Activated CD8-positive, alpha-beta memory T cell treated with anti-CD3 and anti-CD28 coated beads, Interleukin-2, amount 10 ng/mL, durations not matched to agents 7 days and 5 days (primary cell): Measurements from ENCODE around the gene CNTN5. TPM values are rescaled to one million over a fixed set of nuclear protein-coding genes. Genes with fewer than 3 reads are reported as not detected.
"Not testable (repeated sequence)": the region's sequence is repeated elsewhere in the genome, so short reads cannot be mapped to it uniquely, and the experiment has no call there.

ENCODE experiments used
- ATAC-seq: fragments of 150-1000 bp; cut with Tn5 transposase; one replicate; pipeline ENCODE4 v1.10.0; 2021; ENCODE audit warnings: moderate library complexity
- CTCF ChIA-PET: fragments of 350-600 bp; sonication (Branson Sonifier 250); formaldehyde crosslinking; loops from one replicate; lab custom pipeline; 2021; ENCODE audit warnings: antibody characterized with exemption; lab: Charles Lee
- DNase-seq: peaks from one replicate; pipeline ENCODE4 v3.0.0-alpha.2; 2020
- H3K27ac Mint-ChIP-seq: one replicate; pipeline ENCODE4 v1.8.0; 2021; ENCODE audit warnings: mild to moderate bottlenecking, mixed read lengths
- H3K27me3 Mint-ChIP-seq: one replicate; pipeline ENCODE4 v1.8.0; 2021; ENCODE audit warnings: mixed read lengths
- H3K36me3 Mint-ChIP-seq: one replicate; pipeline ENCODE4 v1.8.0; 2021; ENCODE audit warnings: mild to moderate bottlenecking, mixed read lengths
- H3K4me1 Mint-ChIP-seq: one replicate; pipeline ENCODE4 v1.8.0; 2021; ENCODE audit warnings: mixed read lengths
- H3K4me3 Mint-ChIP-seq: one replicate; pipeline ENCODE4 v1.8.0; 2021; ENCODE audit warnings: mild to moderate bottlenecking, moderate library complexity, mixed read lengths
- H3K9me3 Mint-ChIP-seq: one replicate; pipeline ENCODE4 v1.8.0; 2022; ENCODE audit warnings: low read depth, mixed read lengths
- total RNA-seq, 2 experiments: library from RNA; stranded (reverse); gene quantifications; one replicate each; pipeline ENCODE4 v1.2.3, GENCODE V29; 2021

Gene CNTN5
- total RNA-seq, 2 experiments from 2014 or later: not detected

DNA sequence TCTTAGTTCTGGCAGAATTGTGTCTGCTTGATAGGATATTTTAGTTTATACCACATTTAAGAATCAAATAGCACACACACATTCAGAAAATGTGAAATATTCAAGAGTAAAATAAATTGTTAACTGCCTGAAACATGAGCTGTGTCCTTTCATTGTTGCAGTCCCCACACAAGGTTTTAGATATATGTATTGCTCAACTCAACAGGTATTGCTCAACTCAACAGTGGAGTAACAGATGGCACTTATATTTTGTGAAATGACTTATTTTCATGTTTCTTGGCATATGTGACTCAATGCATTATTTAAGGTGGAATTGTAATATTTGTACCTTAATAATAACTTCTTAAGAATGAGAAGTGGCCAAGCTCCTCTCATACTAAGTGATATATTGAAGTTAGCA is 760.3 kb downstream of the CNTN5 start:
- DNase-seq (no peak), ATAC-seq (no peak)
- Mint-ChIP-seq H3K36me3 (no peaks in the 10 kb centered on the region), H3K4me1 (no peaks in the 10 kb centered on the region), H3K27me3 (no peaks in the 10 kb centered on the region), H3K4me3 (no peak overlapping the region), H3K9me3 (peaks cover 2% of the 10 kb centered on the region), H3K27ac (no peak overlapping the region)
- CTCF ChIA-PET: no interaction called here

DNA sequence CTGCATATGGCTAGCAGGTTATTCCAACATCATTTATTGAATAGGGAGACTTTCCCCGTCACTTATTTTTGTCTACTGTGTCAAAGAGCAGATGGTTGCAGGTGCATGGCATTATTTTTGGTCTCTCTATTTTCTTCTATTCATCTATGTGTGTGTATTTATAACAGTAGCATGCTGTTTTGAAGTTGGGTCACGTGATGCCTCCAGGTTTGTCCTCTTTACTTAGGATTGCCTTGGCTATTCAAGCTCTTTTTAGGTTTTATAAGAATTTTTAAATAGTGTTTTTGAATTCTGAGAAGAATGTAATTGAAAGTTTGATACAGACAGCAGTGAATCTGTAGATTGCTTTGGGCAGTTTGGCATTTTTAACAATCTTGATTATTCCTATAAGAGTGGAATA is 770.6 kb downstream of the CNTN5 start:
- CTCF ChIA-PET: no interaction called here
- H3K4me1 Mint-ChIP-seq: no peaks in the 10 kb centered on the region
- H3K27ac Mint-ChIP-seq: no peak overlapping the region
- H3K36me3 Mint-ChIP-seq: no peaks in the 10 kb centered on the region
- H3K27me3 Mint-ChIP-seq: no peaks in the 10 kb centered on the region
- no peak for DNase-seq
- ATAC-seq: no peak
- H3K9me3 Mint-ChIP-seq: peaks cover 29% of the 10 kb centered on the region
- H3K4me3 Mint-ChIP-seq: no peak overlapping the region

GRCh38 chr11:99795999-99796398 is 775.2 kb downstream of the CNTN5 start:
- no peaks in the 10 kb centered on the region for H3K27me3 Mint-ChIP-seq
- no peak for DNase-seq
- H3K36me3 Mint-ChIP-seq: no peaks in the 10 kb centered on the region
- H3K27ac Mint-ChIP-seq: no peak overlapping the region
- H3K4me3 Mint-ChIP-seq: no peak overlapping the region
- CTCF ChIA-PET: no interaction called here
- H3K4me1 Mint-ChIP-seq: no peaks in the 10 kb centered on the region
- no peak for ATAC-seq
- H3K9me3 Mint-ChIP-seq: peaks cover 30% of the 10 kb centered on the region

DNA sequence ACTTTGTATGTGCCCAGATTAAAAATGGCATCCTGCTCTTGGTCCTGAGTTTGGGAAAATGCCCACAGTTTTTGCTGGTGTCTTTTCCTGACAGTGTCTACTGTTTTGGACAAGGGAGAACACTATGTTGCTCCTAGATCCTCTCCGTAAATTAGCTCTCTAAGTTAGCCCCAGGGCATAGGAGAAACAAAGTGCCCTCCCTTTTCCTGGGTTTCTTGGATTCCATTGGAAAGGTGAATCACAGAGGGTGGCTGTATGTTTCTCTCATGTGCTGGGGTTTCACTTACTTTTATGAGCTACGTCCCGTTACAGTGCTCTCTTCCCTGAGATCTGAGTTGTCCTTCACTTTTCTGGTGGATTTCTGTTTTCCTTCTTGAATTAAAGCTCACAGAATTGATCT is 782.8 kb downstream of the CNTN5 start:
- Mint-ChIP-seq H3K4me3 (no peak overlapping the region), H3K36me3 (no peaks in the 10 kb centered on the region), H3K9me3 (peaks cover 10% of the 10 kb centered on the region), H3K27me3 (no peaks in the 10 kb centered on the region), H3K4me1 (no peaks in the 10 kb centered on the region), H3K27ac (no peak overlapping the region)
- CTCF ChIA-PET: no interaction called here
- ATAC-seq (no peak), DNase-seq (no peak)

DNA sequence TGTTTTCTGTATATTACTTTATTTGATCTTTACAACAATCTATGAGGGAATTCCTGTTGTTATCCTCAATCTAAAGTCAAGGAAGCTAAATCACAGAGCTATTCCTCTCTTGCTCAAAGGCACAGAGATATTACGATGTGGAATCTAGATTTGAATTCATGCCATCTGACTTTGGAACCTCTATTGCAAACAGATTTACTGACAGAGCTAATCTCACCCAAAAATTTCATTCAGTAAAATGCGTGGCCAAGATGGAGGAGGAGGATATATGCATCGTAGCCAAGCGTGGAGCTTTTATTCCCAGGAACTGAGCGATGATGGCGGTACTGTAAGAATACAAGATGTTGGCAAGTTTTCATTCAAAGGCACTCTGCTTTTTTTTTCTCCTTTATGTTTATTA is 791.8 kb downstream of the CNTN5 start:
- ATAC-seq (no peak), DNase-seq (no peak)
- CTCF ChIA-PET: no interaction called here
- H3K4me1 Mint-ChIP-seq: no peaks in the 10 kb centered on the region
- H3K36me3 Mint-ChIP-seq: no peaks in the 10 kb centered on the region
- no peak overlapping the region for H3K4me3 Mint-ChIP-seq
- no peak overlapping the region for H3K27ac Mint-ChIP-seq
- peaks cover 5% of the 10 kb centered on the region for H3K9me3 Mint-ChIP-seq
- H3K27me3 Mint-ChIP-seq: no peaks in the 10 kb centered on the region

DNA sequence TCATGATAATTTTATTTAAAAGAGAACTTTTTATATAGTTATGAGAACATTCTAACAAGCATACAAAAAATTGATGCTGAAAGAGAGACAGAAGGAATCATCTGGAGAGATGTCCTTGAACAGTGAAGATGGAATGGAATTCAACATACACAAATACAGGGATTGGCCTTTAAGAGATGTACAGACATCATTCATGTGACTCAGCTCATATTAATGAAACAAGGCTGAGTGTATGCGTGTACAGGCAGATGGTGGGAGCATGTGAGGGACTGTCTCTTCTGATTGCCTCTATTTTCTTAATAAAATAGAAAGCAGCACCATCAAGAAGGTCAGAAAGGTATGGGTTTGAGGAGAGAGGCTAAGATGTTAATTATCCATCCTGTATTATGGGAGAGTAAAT is 793.3 kb downstream of the CNTN5 start:
- Mint-ChIP-seq H3K9me3 (peaks cover 5% of the 10 kb centered on the region), H3K4me1 (no peaks in the 10 kb centered on the region), H3K4me3 (no peak overlapping the region), H3K27me3 (no peaks in the 10 kb centered on the region), H3K36me3 (no peaks in the 10 kb centered on the region), H3K27ac (no peak overlapping the region)
- ATAC-seq (no peak), DNase-seq (no peak)
- CTCF ChIA-PET: no interaction called here

DNA sequence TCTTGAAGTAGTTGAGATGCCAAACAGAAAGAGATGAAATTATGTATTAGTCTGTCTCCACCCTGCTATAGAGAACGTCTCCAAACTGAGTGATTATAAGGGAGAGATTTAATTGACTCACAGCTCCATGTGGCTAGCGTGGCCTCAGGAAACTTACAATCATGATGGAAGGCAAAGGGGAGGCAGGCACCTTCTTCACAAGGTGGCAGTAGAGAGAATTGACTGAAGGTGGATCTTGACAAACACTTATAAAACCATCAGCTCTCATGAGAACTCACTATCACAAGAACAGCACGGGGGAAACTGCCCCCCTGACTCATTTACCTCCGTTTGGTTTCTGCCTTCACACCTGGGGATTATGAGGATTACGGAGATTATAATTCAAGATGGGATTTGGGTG is 794.0 kb downstream of the CNTN5 start:
- Mint-ChIP-seq H3K27me3 (no peaks in the 10 kb centered on the region), H3K36me3 (no peaks in the 10 kb centered on the region), H3K4me1 (no peaks in the 10 kb centered on the region), H3K4me3 (no peak overlapping the region), H3K27ac (no peak overlapping the region), H3K9me3 (peaks cover 10% of the 10 kb centered on the region)
- DNase-seq: no peak
- CTCF ChIA-PET: no interaction called here
- no peak for ATAC-seq

DNA sequence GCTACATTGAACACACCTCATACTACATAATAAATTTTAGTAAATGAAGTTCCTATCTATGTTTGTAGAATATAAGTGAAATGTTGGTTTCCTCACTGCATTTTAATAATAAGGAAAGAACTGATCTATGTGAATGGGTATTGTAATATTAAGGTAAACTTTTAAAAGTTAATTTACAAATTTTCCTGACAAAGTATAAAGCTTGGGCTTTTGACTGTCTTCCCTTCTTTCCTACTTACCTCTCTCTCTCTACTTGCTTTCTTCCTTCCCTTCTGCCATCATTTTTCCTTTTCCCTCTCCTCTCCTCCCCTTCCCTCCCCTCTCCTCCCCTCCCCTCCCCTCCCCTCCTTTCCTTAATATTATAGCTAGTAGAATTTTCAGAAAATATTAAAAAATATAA is 798.2 kb downstream of the CNTN5 start:
- CTCF ChIA-PET: no interaction called here
- Mint-ChIP-seq H3K9me3 (peaks cover 10% of the 10 kb centered on the region), H3K4me3 (no peak overlapping the region), H3K36me3 (no peaks in the 10 kb centered on the region), H3K27ac (no peak overlapping the region), H3K4me1 (no peaks in the 10 kb centered on the region), H3K27me3 (no peaks in the 10 kb centered on the region)
- ATAC-seq (no peak), DNase-seq (no peak)

GRCh38 chr11:99822846-99823565 is 802.3 kb downstream of the CNTN5 start:
- no peak overlapping the region for H3K4me3 Mint-ChIP-seq
- H3K4me1 Mint-ChIP-seq: no peaks in the 10 kb centered on the region
- H3K27ac Mint-ChIP-seq: no peak overlapping the region
- H3K9me3 Mint-ChIP-seq: peaks cover 8% of the 10 kb centered on the region
- DNase-seq (no peak), ATAC-seq (no peak)
- H3K27me3 Mint-ChIP-seq: no peaks in the 10 kb centered on the region
- H3K36me3 Mint-ChIP-seq: no peaks in the 10 kb centered on the region
- CTCF ChIA-PET: no interaction called here

DNA sequence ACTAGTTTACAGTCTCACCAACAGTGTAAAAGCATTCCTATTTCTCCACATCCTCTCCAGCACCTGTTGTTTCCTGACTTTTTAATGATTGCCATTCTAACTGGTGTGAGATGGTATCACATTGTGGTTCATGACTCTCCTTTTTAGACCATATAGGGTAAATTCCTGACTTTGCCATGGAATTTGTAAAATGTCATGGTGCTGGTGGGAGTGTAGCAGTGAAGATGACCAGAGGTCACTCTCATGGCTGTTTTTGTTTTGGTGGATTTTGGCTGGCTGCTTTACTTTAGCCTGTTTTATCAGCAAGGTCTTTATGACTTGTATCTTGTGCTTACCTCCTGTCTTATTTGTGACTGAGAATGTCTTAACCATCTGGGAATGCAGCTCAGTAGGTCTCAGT is 816.0 kb downstream of the CNTN5 start:
- H3K36me3 Mint-ChIP-seq, H3K4me3 Mint-ChIP-seq, H3K27me3 Mint-ChIP-seq, H3K9me3 Mint-ChIP-seq, H3K4me1 Mint-ChIP-seq, CTCF ChIA-PET, H3K27ac Mint-ChIP-seq, DNase-seq, ATAC-seq: not testable (repeated sequence)

GRCh38 chr11:99841885-99842284 is 821.1 kb downstream of the CNTN5 start:
- CTCF ChIA-PET: no interaction called here
- H3K36me3 Mint-ChIP-seq: no peaks in the 10 kb centered on the region
- no peak for ATAC-seq
- H3K27ac Mint-ChIP-seq: no peak overlapping the region
- no peaks in the 10 kb centered on the region for H3K4me1 Mint-ChIP-seq
- H3K27me3 Mint-ChIP-seq: no peaks in the 10 kb centered on the region
- H3K4me3 Mint-ChIP-seq: no peak overlapping the region
- peaks cover 3% of the 10 kb centered on the region for H3K9me3 Mint-ChIP-seq
- DNase-seq: no peak

DNA sequence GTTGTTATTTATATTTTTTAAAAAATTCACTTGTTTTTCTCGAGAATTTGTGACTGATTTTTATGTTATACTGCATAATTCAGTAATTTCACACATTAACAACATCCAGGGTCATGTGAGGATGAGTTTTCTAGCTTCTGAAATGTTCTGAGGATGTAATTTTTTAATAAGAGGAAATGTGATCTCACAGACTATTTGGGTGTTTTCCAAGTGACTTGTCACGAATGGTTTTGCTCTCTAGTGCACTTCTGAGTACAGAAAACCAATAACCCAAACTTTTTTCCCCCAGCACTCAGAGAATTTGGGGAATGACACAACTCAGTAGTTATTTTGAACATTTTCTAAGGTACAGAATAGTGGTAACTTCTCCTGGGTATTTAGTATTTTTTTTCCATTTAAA is 845.2 kb downstream of the CNTN5 start:
- CTCF ChIA-PET: no interaction called here
- H3K27me3 Mint-ChIP-seq: no peaks in the 10 kb centered on the region
- H3K27ac Mint-ChIP-seq: no peak overlapping the region
- peaks cover 2% of the 10 kb centered on the region for H3K9me3 Mint-ChIP-seq
- H3K4me3 Mint-ChIP-seq: no peak overlapping the region
- no peak for DNase-seq
- no peak for ATAC-seq
- H3K4me1 Mint-ChIP-seq: no peaks in the 10 kb centered on the region
- H3K36me3 Mint-ChIP-seq: no peaks in the 10 kb centered on the region

- DNase-seq (no peak), ATAC-seq (no peak)
- Mint-ChIP-seq H3K36me3 (no peaks in the 10 kb centered on the region), H3K4me3 (no peak overlapping the region), H3K27ac (no peak overlapping the region), H3K9me3 (peaks cover 8% of the 10 kb centered on the region), H3K4me1 (no peaks in the 10 kb centered on the region), H3K27me3 (no peaks in the 10 kb centered on the region)
- CTCF ChIA-PET: no interaction called here
These were observed 860.9 kb downstream of the CNTN5 start for GRCh38 chr11:99881610-99882009.

- Mint-ChIP-seq H3K4me3 (no peak overlapping the region), H3K27me3 (no peaks in the 10 kb centered on the region), H3K27ac (no peak overlapping the region), H3K4me1 (no peaks in the 10 kb centered on the region), H3K9me3 (peaks cover 11% of the 10 kb centered on the region), H3K36me3 (no peaks in the 10 kb centered on the region)
- CTCF ChIA-PET: no interaction called here
- ATAC-seq (no peak), DNase-seq (no peak)
These were observed 864.0 kb downstream of the CNTN5 start for GRCh38 chr11:99884750-99885149.

- Mint-ChIP-seq H3K4me3 (no peak overlapping the region), H3K27ac (no peak overlapping the region), H3K4me1 (no peaks in the 10 kb centered on the region), H3K27me3 (no peaks in the 10 kb centered on the region), H3K36me3 (no peaks in the 10 kb centered on the region), H3K9me3 (peaks cover 11% of the 10 kb centered on the region)
- CTCF ChIA-PET: no interaction called here
- no peak for ATAC-seq
- no peak for DNase-seq
These were observed 866.7 kb downstream of the CNTN5 start for GRCh38 chr11:99887481-99887880.
